ENCODE measurements around the gene NEK9.
"Not testable (repeated sequence)": the region's sequence is repeated elsewhere in the genome, so short reads cannot be mapped to it uniquely, and the experiment has no call there.

Gene NEK9

GRCh38 chr14:75144944-75145343, 18.1 kb upstream of the NEK9 start:
- DNase-seq (ENCODE audit: low read depth) = no peak

- no peak for DNase-seq (ENCODE audit: low read depth)
Observed at GRCh38 chr14:75143761-75144527, 17.1 kb upstream of the NEK9 start.

GRCh38 chr14:75142494-75142893, 15.6 kb upstream of the NEK9 start:
- no peak for DNase-seq (ENCODE audit: low read depth)

DNA sequence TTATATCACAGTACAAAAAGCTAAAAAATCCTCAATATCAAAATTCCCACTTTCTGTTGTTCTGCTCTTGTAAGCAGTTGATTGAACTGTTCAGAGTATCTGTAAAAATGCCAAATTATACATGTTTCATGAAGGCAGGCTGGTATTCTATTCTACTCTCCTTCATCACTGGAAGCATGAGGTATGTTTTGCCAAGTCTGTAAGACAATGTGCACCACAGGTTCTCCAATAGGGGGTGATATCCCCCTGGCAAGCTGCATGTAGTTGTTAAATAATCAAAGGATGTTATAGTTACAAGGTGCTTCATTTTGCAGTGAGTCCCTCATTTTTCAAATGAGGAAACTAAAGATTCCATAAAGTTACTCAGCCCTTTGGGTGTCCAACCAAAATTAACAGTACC, 15.1 kb upstream of the NEK9 start:
- no peak for DNase-seq (ENCODE audit: low read depth)

- no peak for DNase-seq (ENCODE audit: low read depth)
Observed at GRCh38 chr14:75141062-75141461, 14.2 kb upstream of the NEK9 start.

GRCh38 chr14:75140620-75141019, 13.8 kb upstream of the NEK9 start:
- DNase-seq (ENCODE audit: low read depth) = no peak

DNA sequence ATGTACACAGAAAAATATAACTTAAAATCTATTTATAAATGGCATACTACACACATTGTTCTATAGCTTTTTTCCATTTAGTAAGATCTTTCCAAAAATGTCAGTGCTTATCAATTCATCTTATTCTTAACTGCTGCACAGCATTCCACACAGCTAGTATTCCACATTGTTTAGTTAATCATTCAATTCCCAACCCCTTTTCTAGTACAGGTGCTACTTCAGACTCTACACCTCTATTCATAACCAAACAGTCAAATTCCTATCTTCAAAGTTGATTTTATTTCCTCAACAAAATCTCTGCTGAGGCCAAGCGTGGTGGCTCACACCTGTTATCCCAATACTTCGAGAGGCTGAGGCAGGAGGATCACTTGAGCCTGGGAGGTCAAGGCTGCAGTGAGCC, 12.3 kb upstream of the NEK9 start:
- DNase-seq (ENCODE audit: low read depth) = no peak

GRCh38 chr14:75138492-75138891, 11.6 kb upstream of the NEK9 start:
- no peak for DNase-seq (ENCODE audit: low read depth)

GRCh38 chr14:75134644-75135043, 7.8 kb upstream of the NEK9 start:
- no peak for DNase-seq (ENCODE audit: low read depth)

DNA sequence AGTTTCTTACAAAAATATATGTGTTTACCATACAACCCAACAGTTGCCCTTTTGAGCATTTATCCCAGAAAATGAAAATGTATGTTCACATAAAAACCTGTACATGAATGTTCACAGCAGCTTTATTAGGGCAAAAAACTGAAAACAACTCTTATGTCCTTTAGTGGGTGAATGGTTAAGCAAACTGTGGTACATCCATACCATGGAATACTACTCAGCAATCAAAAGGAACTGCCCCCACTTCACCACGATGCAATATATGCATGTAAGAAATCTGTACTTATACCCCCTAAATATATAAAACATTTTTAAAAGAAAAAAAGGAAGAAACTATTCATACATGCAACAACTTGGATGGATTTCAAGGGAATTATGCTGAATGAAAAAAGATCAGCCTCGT, 6.7 kb upstream of the NEK9 start:
- no peak for DNase-seq (ENCODE audit: low read depth)

DNA sequence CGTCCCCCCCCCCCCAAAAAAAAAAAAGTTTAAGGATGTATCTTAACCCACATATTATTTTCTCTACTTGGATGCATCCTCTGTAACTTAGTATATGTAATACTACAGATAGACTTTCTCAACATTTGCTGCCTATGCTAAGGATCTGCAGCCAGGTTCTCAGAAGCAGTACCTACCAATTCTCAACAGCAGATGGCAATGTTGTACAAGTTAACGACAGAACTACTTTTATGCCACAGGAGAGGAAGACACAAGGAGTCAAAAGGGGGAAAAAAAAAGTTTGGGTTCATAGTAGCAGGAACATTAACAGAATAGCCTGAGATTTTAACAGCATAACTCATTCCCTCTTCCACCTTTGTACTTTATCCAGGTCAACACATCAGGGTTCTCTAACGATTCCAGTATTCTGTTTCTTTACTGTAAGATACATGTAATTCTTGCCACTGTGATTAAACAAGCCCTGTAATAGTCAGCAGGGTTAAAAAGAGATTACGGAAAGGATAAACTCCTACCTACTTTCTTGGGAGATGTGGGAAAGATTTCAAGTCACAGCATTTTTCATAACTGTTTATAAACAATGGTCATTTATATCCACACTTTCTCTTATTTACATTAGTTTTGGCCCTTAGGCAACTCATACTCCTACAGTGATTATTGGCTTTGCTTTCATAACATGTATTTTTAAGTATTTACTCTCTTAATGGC, 5.7 kb upstream of the NEK9 start:
- DNase-seq (ENCODE audit: low read depth) = peak; percentile 45

DNA sequence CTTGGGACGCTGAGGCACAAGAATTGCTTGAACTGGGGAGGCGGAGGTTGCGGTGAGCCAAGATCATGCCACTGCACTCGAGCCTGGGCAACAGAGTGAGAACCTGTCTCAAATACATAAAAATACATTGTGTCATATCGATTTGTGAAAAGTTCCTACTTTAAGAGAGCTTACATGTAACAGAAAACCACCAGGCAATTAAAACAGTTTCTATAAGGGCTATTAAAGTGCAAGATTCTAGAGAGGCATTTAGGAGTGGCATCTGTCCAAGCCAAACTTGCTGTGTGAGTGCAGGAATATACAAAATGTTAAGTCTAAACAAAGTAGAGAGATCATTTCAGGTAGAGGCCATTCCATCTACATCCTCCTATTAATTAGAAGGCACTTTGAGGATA, 1.7 kb upstream of the NEK9 start:
- DNase-seq (ENCODE audit: low read depth) = no peak

DNA sequence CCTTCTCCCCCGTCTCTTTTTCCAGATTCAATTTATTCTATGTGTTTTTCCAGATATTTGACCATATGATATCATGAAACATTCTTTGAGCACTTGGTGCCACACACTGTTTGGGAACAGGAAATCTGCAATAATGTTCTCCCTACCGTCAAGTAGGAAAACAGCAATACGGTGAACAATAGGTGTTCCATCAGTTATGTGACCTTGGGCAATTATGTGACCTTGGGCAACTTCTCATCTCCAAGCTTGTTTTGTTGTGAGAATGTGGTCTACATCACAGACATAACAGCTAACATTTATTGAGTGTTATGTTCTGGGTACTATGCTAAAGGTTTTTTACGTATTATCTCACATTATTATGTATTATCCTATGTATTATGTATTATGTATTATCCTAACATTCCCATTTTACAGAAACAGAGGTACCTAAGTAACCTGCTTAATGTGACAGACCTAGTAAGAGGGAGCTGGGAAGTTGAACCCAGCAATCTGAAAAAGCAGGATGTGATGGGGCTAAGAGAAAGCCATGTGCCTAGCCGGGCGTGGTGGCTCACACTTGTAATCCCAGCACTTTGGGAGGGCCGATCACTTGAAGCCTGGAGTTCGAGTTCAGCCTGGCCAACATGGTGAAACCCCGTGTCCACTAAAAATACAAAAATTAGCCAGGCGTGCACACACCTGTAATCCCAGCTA, 1.2 kb upstream of the NEK9 start:
- DNase-seq (ENCODE audit: low read depth) = no peak

- not testable (repeated sequence) for DNase-seq (ENCODE audit: low read depth)
Observed at GRCh38 chr14:75127474-75127820, 599 bp upstream of the NEK9 start.

DNA sequence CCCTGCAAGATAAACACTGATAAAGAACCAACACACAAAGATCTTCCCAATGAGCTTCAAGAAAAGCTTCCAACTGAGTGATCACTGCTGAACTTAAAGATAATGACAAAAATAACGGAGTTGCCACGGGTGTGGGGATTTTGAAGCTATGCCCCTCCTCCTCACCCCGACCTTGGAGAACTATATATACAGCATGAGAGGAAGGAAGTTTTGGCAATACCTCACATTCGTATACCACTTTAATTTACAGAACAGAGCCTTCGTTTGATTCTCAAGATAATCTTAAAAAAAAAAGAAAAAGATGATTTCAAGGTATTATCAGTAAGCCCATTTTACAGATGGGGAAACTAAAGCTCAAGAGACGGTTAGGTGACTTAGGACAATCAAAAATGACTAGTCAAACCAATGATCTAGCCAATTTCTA, 715 bp downstream of the NEK9 start:
- no peak for DNase-seq (ENCODE audit: low read depth)

- no peak for DNase-seq (ENCODE audit: low read depth)
Observed at GRCh38 chr14:75125617-75126016, 1.2 kb downstream of the NEK9 start.

- no peak for DNase-seq (ENCODE audit: low read depth)
Observed at GRCh38 chr14:75123991-75124390, 2.9 kb downstream of the NEK9 start.

DNA sequence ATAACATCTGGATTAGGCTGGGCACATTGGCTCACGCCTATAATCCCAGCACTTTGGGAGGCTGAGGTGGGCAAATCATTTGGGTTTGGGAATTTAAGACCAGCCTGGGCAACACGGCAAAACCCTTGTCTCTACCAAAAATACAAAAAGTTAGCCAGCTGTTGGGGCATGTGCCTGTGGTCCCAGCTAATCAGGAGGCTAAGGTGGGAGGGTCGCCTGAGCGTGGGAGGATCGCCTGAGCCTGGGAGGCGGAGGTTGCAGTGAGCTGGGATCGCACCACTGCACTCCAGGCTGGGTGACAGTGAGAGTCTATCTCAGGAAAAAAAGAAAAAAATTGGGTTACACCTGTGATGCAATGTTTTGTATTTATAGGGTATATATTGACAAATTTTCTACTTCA, 5.3 kb downstream of the NEK9 start:
- DNase-seq (ENCODE audit: low read depth) = no peak

GRCh38 chr14:75120541-75121291, 6.1 kb downstream of the NEK9 start:
- DNase-seq (ENCODE audit: low read depth) = no peak

DNA sequence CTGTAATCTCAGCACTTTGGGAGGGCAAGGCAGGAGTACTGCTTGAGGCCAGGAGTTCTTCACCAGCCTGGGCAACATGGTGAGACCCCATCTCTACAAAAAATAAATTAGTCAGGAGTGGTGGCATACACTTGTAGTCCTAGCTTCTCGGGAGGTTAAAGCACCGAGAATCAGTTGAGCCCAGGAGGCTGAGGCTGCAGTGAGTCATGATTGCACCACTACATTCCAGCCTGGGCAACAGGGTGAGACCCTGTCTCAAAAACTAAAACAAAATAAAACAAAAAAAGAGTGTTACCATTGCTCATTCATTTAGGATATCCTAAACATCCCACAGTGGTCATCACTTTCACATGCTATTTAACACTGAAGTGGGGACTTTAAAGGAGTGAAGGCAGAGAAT, 7.8 kb downstream of the NEK9 start:
- no peak for DNase-seq (ENCODE audit: low read depth)

GRCh38 chr14:75113932-75114539, 12.8 kb downstream of the NEK9 start:
- no peak for DNase-seq (ENCODE audit: low read depth)

DNA sequence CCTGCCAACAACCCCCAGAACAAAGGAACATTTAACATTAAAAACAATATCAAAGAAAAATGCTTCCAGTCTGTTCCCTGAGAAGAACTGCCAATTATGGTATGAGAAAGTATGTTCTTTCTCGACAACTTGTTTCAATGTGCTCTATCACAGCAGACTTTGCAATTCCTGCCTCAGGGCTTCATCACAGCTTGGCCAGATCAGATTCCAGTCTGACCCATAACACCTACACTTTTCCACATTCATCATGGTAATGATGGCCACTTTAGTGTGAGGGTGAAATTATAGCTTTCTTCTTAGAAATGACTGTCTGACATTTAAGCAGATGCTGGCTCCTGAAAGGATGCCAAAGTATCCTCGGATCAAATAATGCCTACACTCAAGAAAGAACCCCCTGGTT, 17.0 kb downstream of the NEK9 start:
- DNase-seq (ENCODE audit: low read depth) = no peak

Data from HS-27A (cell line).